Peyer's patch (tissue), 4 donors: ENCODE results near the gene CDK5RAP3.

Source experiments
- POLR2A ChIP-seq, 2 donors: fragments of 450-650 bp; IDR thresholded peaks; one replicate each; pipeline ENCODE4 v1.5.1; 2017; ENCODE audit warnings: antibody characterized with exemption in 2 of 2, mild to moderate bottlenecking in 2 of 2, moderate library complexity in 2 of 2
- TF ChIP-seq, protein P1 (sequence below), 6 experiments: fragments of 450-650 bp in 4 of 6; fragments of 200-600 bp in 2 of 6; sonication (generic) in 1 of 6; IDR thresholded peaks; one replicate each; pipeline ENCODE4 v1.5.1; 2017 to 2019; ENCODE audit warnings: antibody characterized with exemption in 6 of 6, mild to moderate bottlenecking in 3 of 6, moderate library complexity in 1 of 6

DNA sequence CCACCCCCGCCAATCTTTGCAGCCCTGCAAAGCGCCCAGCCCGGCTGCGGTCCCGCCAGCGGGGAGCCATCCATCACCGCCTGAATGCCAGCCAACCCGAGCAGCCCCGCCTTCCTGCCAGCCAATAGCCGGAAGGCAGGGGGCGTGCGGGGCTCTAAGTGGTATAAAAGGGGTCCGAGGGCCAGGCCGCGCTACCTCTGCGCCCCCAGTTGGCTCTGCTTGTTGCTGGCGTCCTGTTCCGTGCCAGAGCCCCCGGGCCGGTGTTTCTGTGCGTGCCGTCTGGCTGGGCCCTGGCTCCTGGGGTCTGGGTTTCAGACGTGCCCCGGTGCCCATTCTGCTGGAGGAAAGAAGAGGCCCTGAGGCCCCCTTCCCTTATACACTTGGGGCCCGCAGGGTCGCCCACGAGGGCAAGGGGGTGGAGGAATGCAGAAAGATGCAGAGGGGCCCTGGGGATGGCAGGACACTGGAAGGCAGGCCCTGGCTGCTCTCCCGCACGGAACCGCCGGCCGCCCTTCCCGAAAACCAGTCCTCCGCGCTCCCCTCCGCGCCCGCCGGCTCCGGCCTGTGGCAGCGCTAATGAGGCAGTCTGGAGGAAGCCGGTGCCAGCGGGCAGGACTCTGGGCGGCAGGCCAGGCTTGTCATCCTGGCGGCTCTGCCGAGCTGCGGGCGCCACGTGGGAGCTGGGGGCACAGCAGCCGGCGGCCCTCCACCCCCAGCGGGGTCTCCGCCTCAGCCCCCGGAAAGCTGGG, 52.7 kb downstream of the CDK5RAP3 start:
- TF ChIP-seq, protein P1, sequence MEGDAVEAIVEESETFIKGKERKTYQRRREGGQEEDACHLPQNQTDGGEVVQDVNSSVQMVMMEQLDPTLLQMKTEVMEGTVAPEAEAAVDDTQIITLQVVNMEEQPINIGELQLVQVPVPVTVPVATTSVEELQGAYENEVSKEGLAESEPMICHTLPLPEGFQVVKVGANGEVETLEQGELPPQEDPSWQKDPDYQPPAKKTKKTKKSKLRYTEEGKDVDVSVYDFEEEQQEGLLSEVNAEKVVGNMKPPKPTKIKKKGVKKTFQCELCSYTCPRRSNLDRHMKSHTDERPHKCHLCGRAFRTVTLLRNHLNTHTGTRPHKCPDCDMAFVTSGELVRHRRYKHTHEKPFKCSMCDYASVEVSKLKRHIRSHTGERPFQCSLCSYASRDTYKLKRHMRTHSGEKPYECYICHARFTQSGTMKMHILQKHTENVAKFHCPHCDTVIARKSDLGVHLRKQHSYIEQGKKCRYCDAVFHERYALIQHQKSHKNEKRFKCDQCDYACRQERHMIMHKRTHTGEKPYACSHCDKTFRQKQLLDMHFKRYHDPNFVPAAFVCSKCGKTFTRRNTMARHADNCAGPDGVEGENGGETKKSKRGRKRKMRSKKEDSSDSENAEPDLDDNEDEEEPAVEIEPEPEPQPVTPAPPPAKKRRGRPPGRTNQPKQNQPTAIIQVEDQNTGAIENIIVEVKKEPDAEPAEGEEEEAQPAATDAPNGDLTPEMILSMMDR (IDR thresholded peaks at IDR 0.05), result peak in 4 of 6 experiments; percentile 25 to 36 (median 30)
- TF ChIP-seq POLR2A (IDR thresholded peaks at IDR 0.05), result no peak
